ENCODE measurements around the gene PLIN4. TPM values are rescaled to one million over a fixed set of nuclear protein-coding genes. Genes with fewer than 3 reads are reported as not detected.

Gene PLIN4
- total and polyA plus RNA-seq, 9 of the 15 experiments (the other 6 are each of a cell fraction or from before 2014, with no cell fraction given): 0.04 to 0.16 (median 0.07) TPM; not detected in 3

GRCh38 chr19:4553092-4553695 is 34.9 kb upstream of the PLIN4 start (continued):
- TF ChIP-seq RAD51 (IDR thresholded peaks at IDR 0.05; ENCODE audit: borderline replicate concordance, low read depth) (no peak), E2F5 (CRISPR knock-in tag; IDR thresholded peaks at IDR 0.05) (no peak), E2F3 (CRISPR knock-in tag; IDR thresholded peaks at IDR 0.05) (no peak), SNIP1 (IDR thresholded peaks at IDR 0.05; ENCODE audit: low read depth) (no peak), BCOR (IDR thresholded peaks at IDR 0.05) (no peak), SMARCB1 (IDR thresholded peaks at IDR 0.05; ENCODE audit: insufficient read length, low read depth) (no peak), EGR1 (conservative IDR thresholded peaks at IDR 0.05) (0 out of 2 replicates have a peak, but pooled peaks have one; percentile 19), EHMT2 (IDR thresholded peaks at IDR 0.05) (peak; percentile 41; the same call in 1 of the 2 replicates), UBTF (IDR thresholded peaks at IDR 0.05; ENCODE audit: borderline replicate concordance in 1 of 2, low read depth in 2 of 2, low read length in 2 of 2) (no peak), NR2C1 (IDR thresholded peaks at IDR 0.05) (no peak), NR2C1 (tag; IDR thresholded peaks at IDR 0.05) (no peak), NCOA2 (IDR thresholded peaks at IDR 0.05; ENCODE audit: partially characterized antibody in 2 of 2) (no peak), ATF2 (CRISPR knock-in tag; IDR thresholded peaks at IDR 0.05) (no peak), ARNT (IDR thresholded peaks at IDR 0.05) (no peak), SRF (CRISPR knock-in tag; IDR thresholded peaks at IDR 0.05) (no peak), ZNF780A (CRISPR knock-in tag; IDR thresholded peaks at IDR 0.05) (no peak), DIDO1 (tag; IDR thresholded peaks at IDR 0.05; ENCODE audit: low read depth) (no peak), SMAD4 (CRISPR knock-in tag; conservative IDR thresholded peaks at IDR 0.05) (no peak), L3MBTL2 (IDR thresholded peaks at IDR 0.05) (no peak), CREBBP (IDR thresholded peaks at IDR 0.05; ENCODE audit: low read depth, low read length) (peak; percentile 34), HNRNPLL (IDR thresholded peaks at IDR 0.05; ENCODE audit: low read depth, low read length, poor library complexity, severe bottlenecking) (no peak)

Data from K562 (cell line).